ENCODE data around the gene CGRRF1. TPM values are rescaled to one million over a fixed set of nuclear protein-coding genes. Genes with fewer than 3 reads are reported as not detected.

The CGRRF1 gene
- total RNA-seq, 1 donor from 2014 or later: 1.2 TPM

DNA sequence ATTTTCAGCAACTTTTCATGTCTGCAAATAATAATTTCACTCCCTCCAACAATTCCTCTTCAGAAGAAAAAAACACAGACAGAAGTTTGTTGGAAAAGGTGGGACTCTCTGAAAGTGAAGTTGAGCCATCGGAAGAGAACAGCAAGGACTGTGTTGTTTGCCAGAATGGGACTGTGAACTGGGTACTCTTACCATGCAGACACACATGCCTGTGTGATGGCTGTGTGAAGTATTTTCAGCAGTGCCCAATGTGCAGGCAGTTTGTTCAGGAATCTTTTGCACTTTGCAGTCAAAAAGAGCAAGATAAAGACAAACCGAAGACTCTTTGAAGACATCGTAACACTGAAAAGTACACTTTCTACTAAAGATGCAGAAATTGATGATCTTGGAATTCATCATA lies 28.3 kb downstream of the CGRRF1 start:
- Histone ChIP-seq H3K4me3 (no peak overlapping the region), H3K9me3 (no peaks in the 10 kb centered on the region), H3K27me3 (no peaks in the 10 kb centered on the region), H3K36me3 (peaks cover 13 to 52% of the 10 kb centered on the region in 2 donors), H3K4me1 (no peaks in the 10 kb centered on the region), H3K27ac (no peak overlapping the region)
- TF ChIP-seq, protein P1, sequence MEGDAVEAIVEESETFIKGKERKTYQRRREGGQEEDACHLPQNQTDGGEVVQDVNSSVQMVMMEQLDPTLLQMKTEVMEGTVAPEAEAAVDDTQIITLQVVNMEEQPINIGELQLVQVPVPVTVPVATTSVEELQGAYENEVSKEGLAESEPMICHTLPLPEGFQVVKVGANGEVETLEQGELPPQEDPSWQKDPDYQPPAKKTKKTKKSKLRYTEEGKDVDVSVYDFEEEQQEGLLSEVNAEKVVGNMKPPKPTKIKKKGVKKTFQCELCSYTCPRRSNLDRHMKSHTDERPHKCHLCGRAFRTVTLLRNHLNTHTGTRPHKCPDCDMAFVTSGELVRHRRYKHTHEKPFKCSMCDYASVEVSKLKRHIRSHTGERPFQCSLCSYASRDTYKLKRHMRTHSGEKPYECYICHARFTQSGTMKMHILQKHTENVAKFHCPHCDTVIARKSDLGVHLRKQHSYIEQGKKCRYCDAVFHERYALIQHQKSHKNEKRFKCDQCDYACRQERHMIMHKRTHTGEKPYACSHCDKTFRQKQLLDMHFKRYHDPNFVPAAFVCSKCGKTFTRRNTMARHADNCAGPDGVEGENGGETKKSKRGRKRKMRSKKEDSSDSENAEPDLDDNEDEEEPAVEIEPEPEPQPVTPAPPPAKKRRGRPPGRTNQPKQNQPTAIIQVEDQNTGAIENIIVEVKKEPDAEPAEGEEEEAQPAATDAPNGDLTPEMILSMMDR (IDR thresholded peaks at IDR 0.05): no peak
- DNase-seq (ENCODE audit: low spot score in 2 of 2): no peak
- intact Hi-C loops (cut with DNase I): no loop called here

DNA sequence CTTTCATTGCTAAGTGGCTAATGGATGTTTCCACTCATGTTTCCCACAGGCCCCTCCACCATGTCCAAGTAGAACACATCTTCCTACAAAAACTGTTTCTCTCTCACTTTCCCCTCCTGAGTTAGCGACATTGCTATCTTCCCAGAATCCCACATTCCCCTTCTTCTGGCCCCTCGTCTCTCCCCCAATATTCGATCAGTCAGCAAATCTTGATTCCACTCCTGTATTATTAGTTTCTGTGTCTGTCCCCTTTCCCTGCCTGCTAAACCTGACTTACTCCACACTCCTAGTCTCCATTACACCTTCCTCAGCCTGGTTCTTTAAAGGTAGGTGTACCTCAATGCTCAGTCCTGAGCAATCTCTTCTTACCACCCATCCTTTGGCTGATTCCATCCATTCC lies 37.9 kb downstream of the CGRRF1 start:
- no peaks in the 10 kb centered on the region for H3K9me3 ChIP-seq
- no peak for DNase-seq (ENCODE audit: low spot score in 2 of 2)
- no peaks in the 10 kb centered on the region for H3K4me1 ChIP-seq
- H3K27ac ChIP-seq: no peak overlapping the region
- no peaks in the 10 kb centered on the region for H3K36me3 ChIP-seq
- TF ChIP-seq, protein P1 (IDR thresholded peaks at IDR 0.05): no peak
- H3K27me3 ChIP-seq: no peaks in the 10 kb centered on the region
- intact Hi-C loops (cut with DNase I): no loop called here
- H3K4me3 ChIP-seq: no peak overlapping the region

DNA sequence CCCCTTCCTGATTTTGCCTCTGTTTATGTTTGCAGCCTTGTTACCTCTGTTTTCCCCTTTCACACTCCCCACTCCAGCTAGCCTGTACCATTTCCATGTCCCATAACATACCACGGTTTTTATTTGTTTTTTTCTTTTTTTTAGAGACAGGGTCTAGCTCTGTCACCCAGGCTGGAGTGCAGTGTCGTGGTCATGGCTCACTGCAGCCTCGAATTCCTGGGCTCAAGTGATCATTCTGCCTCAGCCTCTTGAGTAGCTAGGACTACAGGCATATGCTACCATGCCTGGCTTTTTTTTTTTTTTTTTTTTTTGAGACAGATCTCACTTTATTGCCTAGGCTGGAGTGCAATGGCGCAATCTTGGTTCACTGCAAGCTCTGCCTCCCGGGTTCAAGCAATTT lies 38.8 kb downstream of the CGRRF1 start:
- intact Hi-C loops (cut with DNase I): no loop called here
- no peak overlapping the region for H3K27ac ChIP-seq
- TF ChIP-seq, protein P1 (IDR thresholded peaks at IDR 0.05): no peak
- no peaks in the 10 kb centered on the region for H3K27me3 ChIP-seq
- DNase-seq (ENCODE audit: low spot score in 2 of 2): no peak
- no peak overlapping the region for H3K4me3 ChIP-seq
- H3K36me3 ChIP-seq: no peaks in the 10 kb centered on the region
- H3K9me3 ChIP-seq: no peaks in the 10 kb centered on the region
- no peaks in the 10 kb centered on the region for H3K4me1 ChIP-seq

DNA sequence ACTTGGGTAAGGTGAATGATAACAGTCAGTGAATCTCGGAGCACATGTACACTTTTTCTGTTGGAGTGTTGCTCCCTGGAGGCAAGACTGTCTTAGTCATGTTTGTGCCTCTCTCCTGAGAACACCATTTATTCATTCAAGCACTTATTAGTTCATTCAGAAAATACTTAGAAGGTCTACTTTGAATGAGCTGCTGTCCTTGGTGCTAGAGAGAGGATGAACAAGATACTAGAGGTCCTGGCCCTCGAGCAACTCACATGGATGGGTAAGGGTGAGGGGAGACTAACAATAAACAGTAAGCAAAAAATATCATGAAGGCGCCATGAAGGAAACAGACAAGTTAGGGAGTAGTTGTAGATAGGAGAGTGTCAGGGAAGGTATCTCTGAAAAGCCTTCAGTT lies 40.2 kb downstream of the CGRRF1 start:
- TF ChIP-seq, protein P1 (IDR thresholded peaks at IDR 0.05): no peak
- Histone ChIP-seq H3K27me3 (no peaks in the 10 kb centered on the region), H3K9me3 (no peaks in the 10 kb centered on the region), H3K4me1 (no peaks in the 10 kb centered on the region), H3K4me3 (no peak overlapping the region), H3K36me3 (no peaks in the 10 kb centered on the region), H3K27ac (no peak overlapping the region)
- intact Hi-C loops (cut with DNase I): no loop called here
- no peak for DNase-seq (ENCODE audit: low spot score in 2 of 2)

DNA sequence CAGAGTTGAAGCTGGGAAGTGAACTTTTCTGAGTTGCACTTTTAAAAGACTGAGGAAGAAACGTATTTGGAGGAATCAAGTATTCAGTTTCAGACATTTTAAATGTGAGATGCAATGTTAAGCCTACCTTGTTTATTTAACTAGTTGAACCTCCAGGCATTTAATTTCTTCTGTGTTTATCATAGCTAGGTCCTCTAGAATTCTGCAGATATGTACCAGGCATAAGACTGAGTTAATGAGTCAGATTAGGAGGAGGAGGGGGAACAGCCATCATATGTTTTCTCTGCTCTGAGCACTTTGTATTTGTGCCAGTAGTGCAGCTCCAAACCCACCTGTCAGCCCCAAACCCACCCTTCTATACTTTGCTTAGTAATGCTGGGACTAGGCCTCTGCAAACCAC lies 40.8 kb downstream of the CGRRF1 start:
- no peaks in the 10 kb centered on the region for H3K4me1 ChIP-seq
- no peak for DNase-seq (ENCODE audit: low spot score in 2 of 2)
- intact Hi-C loops (cut with DNase I): no loop called here
- no peaks in the 10 kb centered on the region for H3K9me3 ChIP-seq
- no peak overlapping the region for H3K4me3 ChIP-seq
- no peak overlapping the region for H3K27ac ChIP-seq
- H3K27me3 ChIP-seq: no peaks in the 10 kb centered on the region
- TF ChIP-seq, protein P1 (IDR thresholded peaks at IDR 0.05): no peak
- H3K36me3 ChIP-seq: no peaks in the 10 kb centered on the region

DNA sequence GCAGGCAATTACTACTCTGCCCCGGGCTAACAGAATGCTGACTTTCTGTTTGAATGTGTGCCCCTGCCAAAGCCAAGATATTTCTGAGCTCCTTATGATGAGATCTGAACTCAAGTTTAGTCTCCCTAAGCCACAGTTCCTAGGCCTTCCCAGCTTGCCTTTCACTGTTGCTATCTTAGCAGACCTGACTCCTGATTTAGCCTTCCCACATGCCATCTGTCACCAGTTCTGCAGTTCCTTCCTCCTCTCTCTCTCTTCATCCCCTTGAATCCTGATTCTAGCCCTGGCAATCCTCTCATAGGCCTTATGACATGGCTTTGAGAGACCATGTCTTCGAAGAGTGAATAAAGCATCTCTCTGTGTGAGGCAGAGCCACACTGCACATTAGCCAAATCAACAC lies 44.7 kb downstream of the CGRRF1 start:
- H3K36me3 ChIP-seq: no peaks in the 10 kb centered on the region
- TF ChIP-seq, protein P1 (IDR thresholded peaks at IDR 0.05): no peak
- H3K27me3 ChIP-seq: no peaks in the 10 kb centered on the region
- no peaks in the 10 kb centered on the region for H3K4me1 ChIP-seq
- no peak overlapping the region for H3K4me3 ChIP-seq
- DNase-seq (ENCODE audit: low spot score in 2 of 2): no peak
- intact Hi-C loops (cut with DNase I): no loop called here
- H3K27ac ChIP-seq: no peak overlapping the region
- no peaks in the 10 kb centered on the region for H3K9me3 ChIP-seq
